CD4-positive, CD25-positive, alpha-beta regulatory T cell (primary cell): ENCODE data around the gene MPP2. TPM values are rescaled to one million over a fixed set of nuclear protein-coding genes. Genes with fewer than 3 reads are reported as not detected.
"Not testable (repeated sequence)": the region's sequence is repeated elsewhere in the genome, so short reads cannot be mapped to it uniquely, and the experiment has no call there.

Source experiments
- ATAC-seq, 2 donors: fragments of 150-1000 bp; cut with Tn5 transposase; one replicate each; pipeline ENCODE4 v1.10.0; 2021; ENCODE audit warnings: low read depth in 2 of 2, moderate number of reproducible peaks in 2 of 2, moderate library complexity in 1 of 2
- DNase-seq, 3 donors: peaks; one replicate each; pipeline versions ENCODE4 v3.0.0 to v3.0.0-alpha.2; 2012 to 2022; ENCODE audit warnings: mixed read lengths in 1 of 3
- H3K27ac ChIP-seq: one replicate; pipeline ENCODE4 v1.7.0; 2013; ENCODE audit warnings: mild to moderate bottlenecking, low read length; ENCODE audit not compliant: insufficient read depth, poor library complexity, severe bottlenecking
- H3K27me3 ChIP-seq: one replicate; pipeline ENCODE4 v1.7.0; 2013; ENCODE audit warnings: low read length; ENCODE audit not compliant: control insufficient read depth, insufficient read depth
- H3K36me3 ChIP-seq: one replicate; pipeline ENCODE4 v1.7.0; 2013; ENCODE audit warnings: mild to moderate bottlenecking, low read length, moderate library complexity; ENCODE audit not compliant: control insufficient read depth, insufficient read depth
- H3K4me1 ChIP-seq: 2 replicates; pipeline ENCODE4 v1.7.0; 2013; ENCODE audit warnings: mild to moderate bottlenecking, low read length; ENCODE audit not compliant: insufficient read depth, control insufficient read depth, poor library complexity, severe bottlenecking
- H3K4me3 ChIP-seq: one replicate; pipeline ENCODE4 v1.7.0; 2013; ENCODE audit warnings: low read depth, mild to moderate bottlenecking, low read length, moderate library complexity
- H3K9me3 ChIP-seq, 2 experiments: 1 replicate in 1 of 2; 2 replicates in 1 of 2; pipeline ENCODE4 v1.7.0; 2013; ENCODE audit warnings: low read length in 2 of 2, mild to moderate bottlenecking in 1 of 2, moderate library complexity in 1 of 2; ENCODE audit not compliant: control insufficient read depth in 2 of 2
- H3K27ac Mint-ChIP-seq, 3 donors: one replicate each; pipeline ENCODE4 v1.8.0; 2020 to 2022; ENCODE audit warnings: mild to moderate bottlenecking in 3 of 3, mixed read lengths in 3 of 3, moderate library complexity in 2 of 3
- H3K27me3 Mint-ChIP-seq: one replicate; pipeline ENCODE4 v1.8.0; 2022; ENCODE audit warnings: mild to moderate bottlenecking, mixed read lengths
- H3K36me3 Mint-ChIP-seq: one replicate; pipeline ENCODE4 v1.8.0; 2020; ENCODE audit warnings: mixed read lengths
- H3K4me1 Mint-ChIP-seq, 4 donors: one replicate each; pipeline ENCODE4 v1.8.0; 2020 to 2022; ENCODE audit warnings: mixed read lengths in 4 of 4, mild to moderate bottlenecking in 1 of 4
- H3K4me3 Mint-ChIP-seq, 4 donors: one replicate each; pipeline ENCODE4 v1.8.0; 2020 to 2022; ENCODE audit warnings: mild to moderate bottlenecking in 4 of 4, mixed read lengths in 4 of 4, moderate library complexity in 3 of 4
- H3K9me3 Mint-ChIP-seq, 7 donors: one replicate each; pipeline ENCODE4 v1.8.0; 2020 to 2022; ENCODE audit warnings: mixed read lengths in 7 of 7, mild to moderate bottlenecking in 3 of 7, moderate library complexity in 2 of 7
- polyA plus RNA-seq, 4 donors: library from polyadenylated mRNA; unstranded; fragments of 300-500 nt; fragmentation: Illumina TruSeq; gene quantifications; one replicate each; pipeline ENCODE4 v1.2.3, GENCODE V29; 2021
- total RNA-seq: library from RNA; stranded (reverse); gene quantifications from one replicate; pipeline ENCODE4 v1.2.3, GENCODE V29; 2022

MPP2 gene
- total and polyA plus RNA-seq, 5 donors from 2014 or later = 0.47 to 1.6 TPM; not detected in 3

DNA sequence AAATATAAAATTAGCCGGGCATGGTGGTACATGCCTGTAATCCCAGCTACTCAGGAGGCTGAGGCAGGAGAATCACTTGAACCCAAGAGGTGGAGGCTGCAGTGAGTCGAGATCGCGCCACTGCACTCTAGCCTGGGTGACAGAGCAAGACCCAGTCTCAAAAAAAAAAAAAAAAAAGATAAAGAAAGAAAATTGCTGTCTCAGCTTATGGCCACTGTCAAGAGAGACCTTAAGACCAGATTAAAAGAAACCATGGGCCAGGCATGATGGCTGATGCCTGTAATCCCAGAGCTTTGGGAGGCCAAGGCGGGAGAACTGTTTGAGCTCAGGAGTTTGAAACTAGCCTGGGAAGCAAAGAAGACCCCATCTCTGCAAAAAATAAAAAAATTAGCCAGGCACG, 38.3 kb downstream of the MPP2 start:
- H3K36me3 ChIP-seq, H3K4me1 Mint-ChIP-seq, H3K9me3 ChIP-seq, H3K27me3 ChIP-seq, H3K27ac Mint-ChIP-seq, H3K4me1 ChIP-seq, H3K36me3 Mint-ChIP-seq, ATAC-seq, H3K4me3 ChIP-seq, DNase-seq, H3K9me3 Mint-ChIP-seq, H3K27ac ChIP-seq, H3K4me3 Mint-ChIP-seq: not testable (repeated sequence)
- H3K27me3 Mint-ChIP-seq = peaks cover 39% of the 10 kb centered on the region

DNA sequence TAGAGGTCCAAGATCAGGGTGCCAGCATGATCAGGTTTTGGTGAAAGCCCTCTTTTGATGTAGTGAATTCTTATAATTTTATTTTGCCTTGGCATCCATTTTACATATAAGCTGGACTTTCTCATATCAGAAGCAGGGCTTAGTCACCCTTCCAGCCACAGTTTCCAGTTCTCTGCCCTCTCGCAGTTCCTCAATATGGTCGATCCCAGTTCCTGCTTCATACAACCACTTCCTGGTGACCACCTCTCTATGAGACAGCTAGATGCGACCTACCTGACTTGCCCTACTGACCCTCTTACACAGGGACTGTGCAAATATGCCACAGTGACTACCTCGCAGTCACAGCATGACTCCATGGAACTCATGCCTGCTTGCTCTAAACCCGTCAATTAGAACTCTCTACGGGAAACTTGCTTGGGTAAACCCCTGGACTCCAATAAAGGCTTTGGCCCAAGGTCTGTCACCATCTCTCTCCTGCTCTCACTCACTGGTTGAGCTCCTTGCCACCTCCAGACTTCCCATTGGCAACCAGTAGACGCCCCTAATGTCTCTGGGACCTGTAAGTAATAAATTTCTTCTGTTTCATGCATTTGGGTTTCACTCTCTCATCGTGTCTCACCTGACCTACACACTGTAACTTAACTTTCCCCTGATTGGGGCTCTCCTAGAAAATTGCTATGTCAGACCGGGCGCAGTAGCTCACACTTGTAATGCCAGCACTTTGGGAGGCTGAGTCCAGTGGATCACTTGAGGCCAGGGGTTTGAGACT, 38.9 kb downstream of the MPP2 start:
- H3K4me3 Mint-ChIP-seq = no peak overlapping the region
- DNase-seq = no peak

DNA sequence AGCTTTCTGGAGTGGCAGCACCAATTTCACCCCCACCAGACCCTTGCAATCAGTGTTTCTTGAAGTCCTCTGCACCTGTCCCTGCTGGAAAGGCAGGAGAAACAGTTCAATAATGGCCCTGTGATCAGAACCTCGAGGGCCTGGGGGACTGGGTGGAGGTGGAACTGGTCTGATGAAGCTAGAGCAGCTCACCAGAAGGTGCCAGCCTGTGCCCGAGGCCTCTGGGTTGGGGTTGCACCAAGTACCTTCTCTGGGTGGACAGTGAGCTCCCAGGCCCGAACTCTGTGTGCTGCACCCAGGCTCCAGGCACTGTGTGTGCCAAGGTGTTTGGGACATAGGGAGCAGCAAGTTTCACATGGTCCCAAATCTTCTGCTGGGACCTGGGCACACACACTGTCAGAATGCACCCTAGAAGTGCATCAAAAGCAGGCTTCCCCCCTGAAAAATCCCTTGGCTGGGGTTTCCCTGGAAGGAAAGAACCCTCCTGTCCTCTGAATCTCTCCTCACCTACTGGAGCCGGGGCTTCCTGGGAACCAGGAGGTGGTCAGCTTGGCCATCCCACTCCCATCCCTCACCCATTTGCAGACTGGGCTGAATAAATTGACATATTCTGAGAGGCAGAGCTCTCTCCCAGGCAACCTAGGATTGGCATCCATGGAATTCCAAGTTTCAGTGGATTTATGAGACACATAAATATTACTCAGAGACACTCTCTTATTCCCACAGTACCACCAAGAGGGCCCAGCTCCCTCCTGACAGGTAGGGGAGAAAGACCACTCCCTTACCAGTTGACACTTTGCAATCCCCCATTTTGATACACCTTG, 43.0 kb downstream of the MPP2 start:
- H3K9me3 Mint-ChIP-seq = peaks cover 0 to 2% (median 0%) of the 10 kb centered on the region in 7 donors
- H3K4me1 Mint-ChIP-seq = no peaks in the 10 kb centered on the region
- no peaks in the 10 kb centered on the region for H3K9me3 ChIP-seq
- DNase-seq (no peak), ATAC-seq (no peak)
- no peaks in the 10 kb centered on the region for H3K36me3 ChIP-seq
- H3K27ac ChIP-seq = no peak overlapping the region
- no peak overlapping the region for H3K27ac Mint-ChIP-seq
- no peak overlapping the region for H3K4me3 ChIP-seq
- peaks cover 34% of the 10 kb centered on the region for H3K27me3 Mint-ChIP-seq
- no peaks in the 10 kb centered on the region for H3K36me3 Mint-ChIP-seq
- no peak overlapping the region for H3K4me3 Mint-ChIP-seq
- no peaks in the 10 kb centered on the region for H3K4me1 ChIP-seq
- H3K27me3 ChIP-seq = peaks cover 6% of the 10 kb centered on the region

More for the DNA sequence above, 38.9 kb downstream of the MPP2 start:
- Mint-ChIP-seq H3K27ac (no peak overlapping the region), H3K36me3 (no peaks in the 10 kb centered on the region), H3K9me3 (peaks cover 0 to 2% (median 0%) of the 10 kb centered on the region in 7 donors), H3K27me3 (peaks cover 45% of the 10 kb centered on the region), H3K4me1 (no peaks in the 10 kb centered on the region)
- Histone ChIP-seq H3K4me3 (no peak overlapping the region), H3K27ac (no peak overlapping the region), H3K4me1 (no peaks in the 10 kb centered on the region), H3K27me3 (peaks cover 6% of the 10 kb centered on the region), H3K9me3 (no peaks in the 10 kb centered on the region), H3K36me3 (no peaks in the 10 kb centered on the region)
- ATAC-seq = no peak

DNA sequence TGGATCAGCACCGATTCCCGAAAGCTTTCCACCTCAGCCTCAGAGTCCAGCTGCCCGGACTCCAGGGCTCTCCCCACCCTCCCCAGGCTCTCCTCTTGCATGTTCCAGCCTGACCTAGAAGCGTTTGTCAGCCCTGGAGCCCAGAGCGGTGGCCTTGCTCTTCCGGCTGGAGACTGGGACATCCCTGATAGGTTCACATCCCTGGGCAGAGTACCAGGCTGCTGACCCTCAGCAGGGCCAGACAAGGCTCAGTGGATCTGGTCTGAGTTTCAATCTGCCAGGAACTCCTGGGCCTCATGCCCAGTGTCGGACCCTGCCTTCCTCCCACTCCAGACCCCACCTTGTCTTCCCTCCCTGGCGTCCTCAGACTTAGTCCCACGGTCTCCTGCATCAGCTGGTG, 45.4 kb downstream of the MPP2 start:
- no peak overlapping the region for H3K4me3 Mint-ChIP-seq

DNA sequence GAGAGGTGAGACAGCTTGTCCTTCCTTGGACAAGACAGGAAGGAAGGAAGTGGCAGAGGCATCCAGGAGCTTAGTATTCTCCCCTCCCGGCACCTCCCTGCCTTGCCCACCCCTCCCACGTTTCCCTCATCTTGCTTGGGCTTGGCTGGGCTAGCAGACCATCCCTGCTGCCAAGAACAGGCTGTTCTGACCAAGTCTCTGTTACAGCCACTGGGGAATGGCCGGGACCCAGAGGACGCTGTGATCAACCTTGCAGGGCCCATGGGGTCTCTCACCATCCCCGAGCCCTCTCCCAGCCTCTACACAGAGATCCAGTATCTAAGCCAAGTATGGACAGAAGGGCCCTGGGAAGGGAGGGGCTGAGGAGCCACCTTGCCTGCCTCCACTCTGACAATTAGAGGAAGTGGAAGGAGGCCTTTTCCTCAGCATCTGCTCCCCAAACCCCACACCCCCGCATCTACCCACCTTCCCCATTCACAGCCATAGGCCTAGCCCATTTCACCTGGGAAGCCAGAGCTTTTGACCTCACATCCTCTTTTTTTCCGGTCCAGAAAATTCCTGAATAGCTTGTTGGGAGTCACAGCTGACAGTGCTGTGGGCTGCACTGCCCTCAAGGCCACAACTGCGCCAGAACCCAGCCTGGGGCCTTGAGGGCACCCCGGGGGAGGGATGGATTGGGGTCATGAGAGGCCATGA, 46.3 kb downstream of the MPP2 start:
- peaks cover 3% of the 10 kb centered on the region for H3K27me3 ChIP-seq
- H3K9me3 ChIP-seq = no peaks in the 10 kb centered on the region
- Mint-ChIP-seq H3K4me3 (no peak overlapping the region), H3K27me3 (peaks cover 27% of the 10 kb centered on the region), H3K36me3 (no peaks in the 10 kb centered on the region), H3K9me3 (no peaks in the 10 kb centered on the region), H3K4me1 (no peaks in the 10 kb centered on the region), H3K27ac (no peak overlapping the region)
- H3K4me3 ChIP-seq = no peak overlapping the region
- DNase-seq (no peak), ATAC-seq (no peak)
- H3K4me1 ChIP-seq = no peaks in the 10 kb centered on the region
- no peaks in the 10 kb centered on the region for H3K36me3 ChIP-seq
- H3K27ac ChIP-seq = no peak overlapping the region

More for the DNA sequence above, 45.4 kb downstream of the MPP2 start:
- Histone ChIP-seq H3K9me3 (no peaks in the 10 kb centered on the region), H3K4me1 (no peaks in the 10 kb centered on the region), H3K4me3 (no peak overlapping the region), H3K36me3 (no peaks in the 10 kb centered on the region), H3K27ac (no peak overlapping the region), H3K27me3 (peaks cover 6% of the 10 kb centered on the region)
- no peak for ATAC-seq
- H3K27me3 Mint-ChIP-seq = peaks cover 27% of the 10 kb centered on the region
- H3K4me1 Mint-ChIP-seq = no peaks in the 10 kb centered on the region
- no peaks in the 10 kb centered on the region for H3K36me3 Mint-ChIP-seq
- no peak for DNase-seq
- H3K27ac Mint-ChIP-seq = no peak overlapping the region
- no peaks in the 10 kb centered on the region for H3K9me3 Mint-ChIP-seq

DNA sequence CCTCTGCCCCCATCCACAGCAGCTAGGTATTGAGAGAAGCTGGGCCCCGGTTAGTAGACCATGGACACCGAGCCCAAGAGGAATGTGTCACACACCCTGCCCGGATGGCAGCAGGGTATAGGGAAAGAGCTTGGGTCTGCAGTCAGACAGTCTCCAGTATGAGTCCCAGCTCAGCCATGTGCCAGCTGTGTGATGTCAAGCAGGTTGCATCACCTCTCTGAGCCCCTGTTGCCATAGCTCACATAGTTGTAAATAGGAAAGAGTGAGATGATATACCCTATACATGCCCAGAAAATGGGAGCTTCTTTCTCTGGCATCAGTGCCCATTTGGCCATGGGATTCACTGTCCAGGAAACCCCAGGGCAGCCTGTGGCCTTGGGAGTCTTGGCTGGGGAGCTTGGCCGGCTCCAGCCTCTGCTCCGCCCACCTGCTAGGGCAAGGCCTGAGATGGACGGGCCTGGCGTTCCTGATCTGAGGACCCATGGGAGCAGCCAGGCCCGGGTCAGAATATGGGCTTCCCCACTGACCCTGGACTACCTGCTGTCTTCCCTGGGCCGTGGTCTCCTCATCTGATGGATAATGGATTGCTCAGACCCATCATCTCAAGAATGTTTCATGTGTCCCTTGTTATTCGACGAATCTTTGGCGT, 47.1 kb downstream of the MPP2 start:
- H3K36me3 ChIP-seq = no peaks in the 10 kb centered on the region
- H3K27ac ChIP-seq = no peak overlapping the region
- no peaks in the 10 kb centered on the region for H3K27me3 ChIP-seq
- ATAC-seq (no peak), DNase-seq (no peak)
- no peaks in the 10 kb centered on the region for H3K4me1 ChIP-seq
- Mint-ChIP-seq H3K36me3 (no peaks in the 10 kb centered on the region), H3K27ac (no peak overlapping the region), H3K9me3 (no peaks in the 10 kb centered on the region), H3K27me3 (peaks cover 22% of the 10 kb centered on the region), H3K4me1 (no peaks in the 10 kb centered on the region), H3K4me3 (no peak overlapping the region)
- no peak overlapping the region for H3K4me3 ChIP-seq
- no peaks in the 10 kb centered on the region for H3K9me3 ChIP-seq

DNA sequence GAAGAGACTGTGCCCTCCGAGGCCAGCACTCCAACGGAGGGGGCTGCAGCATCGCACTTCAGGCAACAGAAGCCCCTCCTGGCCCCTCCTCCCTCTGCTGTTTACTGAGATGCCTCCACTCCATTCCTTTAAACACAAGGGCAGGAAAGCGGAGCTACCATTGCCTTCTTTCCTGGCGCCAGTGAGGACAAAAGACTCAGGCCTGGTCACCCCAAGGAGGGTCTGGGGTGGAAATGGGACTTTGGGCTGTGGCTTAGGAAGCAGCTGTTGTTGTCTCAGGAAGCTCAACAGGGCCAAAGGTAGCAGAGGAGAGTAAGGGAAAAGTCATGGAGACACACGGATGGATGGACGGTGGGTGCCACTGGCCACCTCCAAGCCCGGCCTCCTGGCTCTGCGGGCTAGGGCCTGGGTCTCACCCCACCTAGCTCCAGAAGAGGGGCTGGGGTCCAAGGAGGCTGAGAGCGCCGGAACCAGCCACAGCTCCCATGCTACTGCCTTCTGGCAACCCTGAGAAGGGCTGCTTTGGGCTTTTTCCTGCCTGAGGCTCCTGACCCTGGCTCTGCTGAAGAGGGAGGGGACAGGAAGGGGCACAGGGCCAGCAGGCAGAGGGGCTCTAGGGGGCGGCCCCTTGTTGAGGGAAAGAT, 49.3 kb downstream of the MPP2 start:
- H3K36me3 ChIP-seq = no peaks in the 10 kb centered on the region
- H3K27ac ChIP-seq = no peak overlapping the region
- no peaks in the 10 kb centered on the region for H3K9me3 ChIP-seq
- Mint-ChIP-seq H3K27me3 (peaks cover 13% of the 10 kb centered on the region), H3K27ac (no peak overlapping the region), H3K4me1 (no peaks in the 10 kb centered on the region), H3K4me3 (no peak overlapping the region), H3K9me3 (no peaks in the 10 kb centered on the region), H3K36me3 (no peaks in the 10 kb centered on the region)
- ATAC-seq (no peak), DNase-seq (no peak)
- no peaks in the 10 kb centered on the region for H3K4me1 ChIP-seq
- no peaks in the 10 kb centered on the region for H3K27me3 ChIP-seq
- no peak overlapping the region for H3K4me3 ChIP-seq
